B cell (primary cell): ENCODE measurements around the gene FXYD3. TPM values are rescaled to one million over a fixed set of nuclear protein-coding genes. Genes with fewer than 3 reads are reported as not detected.

Source experiments
- ATAC-seq: fragments of 200-7000 bp; cut with Tn5 transposase; one replicate; pipeline ENCODE4 v1.10.0; 2021; ENCODE audit warnings: low read depth, mild to moderate bottlenecking, moderate number of reproducible peaks, moderate library complexity
- CTCF ChIA-PET: fragments of 350-600 bp; sonication (Branson Sonifier 250); formaldehyde crosslinking; loops from one replicate; lab custom pipeline; 2021; ENCODE audit warnings: antibody characterized with exemption, inconsistent platforms; lab: Charles Lee
- POLR2A ChIA-PET: fragments of 350-600 bp; sonication (Branson Sonifier 250); formaldehyde crosslinking; loops from one replicate; lab custom pipeline; 2021; ENCODE audit warnings: antibody characterized with exemption; lab: Charles Lee
- DNase-seq: peaks from one replicate; pipeline ENCODE4 v3.0.0; 2013
- H2AFZ ChIP-seq: 2 replicates; pipeline ENCODE4 v1.6.1; 2012; ENCODE audit warnings: mild to moderate bottlenecking, low read depth, low read length; ENCODE audit not compliant: insufficient read depth, poor library complexity, severe bottlenecking
- H3K27ac ChIP-seq, 2 donors: 1 replicate in 1 of 2; 2 replicates in 1 of 2; pipeline ENCODE4 v1.5.1; 2012 to 2013; ENCODE audit warnings: low read length in 2 of 2, mild to moderate bottlenecking in 2 of 2, moderate library complexity in 1 of 2
- H3K27me3 ChIP-seq, 4 experiments: fragments of 200-600 bp in 1 of 4; sonication (generic) in 1 of 4; replicated peaks in 1 of 4; 1 replicate in 2 of 4; 2 replicates in 2 of 4; pipeline versions ENCODE4 v1.6.1 to v1.7.0; 2013 to 2016; ENCODE audit warnings: low read length in 3 of 4, mild to moderate bottlenecking in 2 of 4, mixed read lengths in 1 of 4, moderate library complexity in 1 of 4; ENCODE audit not compliant: insufficient read depth in 4 of 4, control insufficient read depth in 3 of 4; ENCODE audit errors: control extremely low read depth in 1 of 4
- H3K36me3 ChIP-seq, 2 experiments: replicated peaks in 1 of 2; 1 replicate in 1 of 2; 2 replicates in 1 of 2; pipeline versions ENCODE4 v1.6.1 to v1.7.1; 2013; ENCODE audit warnings: low read length in 1 of 2; ENCODE audit not compliant: insufficient read depth in 2 of 2, control insufficient read depth in 1 of 2; ENCODE audit errors: control extremely low read depth in 1 of 2, extremely low read depth in 1 of 2
- H3K4me1 ChIP-seq, 2 donors: fragments of 200-600 bp in 1 of 2; sonication (generic) in 1 of 2; 1 replicate in 1 of 2; 2 replicates in 1 of 2; pipeline versions ENCODE4 v1.5.1 to v1.6.1; 2013 to 2017; ENCODE audit warnings: low read length in 2 of 2; ENCODE audit not compliant: control insufficient read depth in 2 of 2, insufficient read depth in 2 of 2
- H3K4me2 ChIP-seq: replicated peaks from 2 replicates; pipeline ENCODE3; 2012; ENCODE audit warnings: mild to moderate bottlenecking, low read depth, low read length; ENCODE audit not compliant: poor library complexity, severe bottlenecking
- H3K4me3 ChIP-seq, 5 experiments: fragments of 200-600 bp in 1 of 5; sonication (generic) in 1 of 5; 1 replicate in 3 of 5; 2 replicates in 2 of 5; pipeline versions ENCODE4 v1.5.1 to v1.7.0; 2011 to 2016; ENCODE audit warnings: low read length in 4 of 5, mild to moderate bottlenecking in 4 of 5, low read depth in 2 of 5, control low read depth in 1 of 5, moderate library complexity in 1 of 5; ENCODE audit not compliant: insufficient read depth in 1 of 5; ENCODE audit errors: control extremely low read depth in 1 of 5, extremely low read depth in 1 of 5
- H3K79me2 ChIP-seq: fragments of 200-600 bp; sonication (generic); one replicate; pipeline ENCODE4 v1.6.0; 2016; ENCODE audit warnings: low read length; ENCODE audit not compliant: control insufficient read depth, insufficient read depth
- H3K9ac ChIP-seq: fragments of 200-600 bp; sonication (generic); 2 replicates; pipeline ENCODE4 v1.6.1; 2017; ENCODE audit warnings: mild to moderate bottlenecking, low read length, moderate library complexity
- H3K9me3 ChIP-seq, 3 donors: one replicate each; pipeline versions ENCODE4 v1.6.1 to v1.7.1; 2013; ENCODE audit warnings: low read length in 2 of 3; ENCODE audit not compliant: control insufficient read depth in 2 of 3, insufficient read depth in 1 of 3; ENCODE audit errors: control extremely low read depth in 1 of 3
- H4K20me1 ChIP-seq: 2 replicates; pipeline ENCODE4 v1.6.0; 2012; ENCODE audit warnings: mild to moderate bottlenecking, low read length; ENCODE audit not compliant: insufficient read depth, control insufficient read depth, poor library complexity, severe bottlenecking
- H3K27ac Mint-ChIP-seq: one replicate; pipeline ENCODE4 v1.8.0; 2021; ENCODE audit warnings: mixed read lengths
- H3K27me3 Mint-ChIP-seq: one replicate; pipeline ENCODE4 v1.8.0; 2021; ENCODE audit warnings: mixed read lengths
- H3K4me1 Mint-ChIP-seq: one replicate; pipeline ENCODE4 v1.8.0; 2021; ENCODE audit warnings: mixed read lengths
- H3K4me3 Mint-ChIP-seq: one replicate; pipeline ENCODE4 v1.8.0; 2021; ENCODE audit warnings: mixed read lengths
- H3K9me3 Mint-ChIP-seq: one replicate; pipeline ENCODE4 v1.8.0; 2022; ENCODE audit warnings: mixed read lengths; ENCODE audit not compliant: insufficient read depth
- EZH2 ChIP-seq: IDR thresholded peaks from 2 replicates; pipeline ENCODE4 v1.6.1; 2012; ENCODE audit warnings: borderline replicate concordance, low read depth, mild to moderate bottlenecking, moderate library complexity, low read length; ENCODE audit not compliant: insufficient read depth, poor library complexity, severe bottlenecking
- WGBS: methylation state at CpG from one replicate; pipeline ENCODE4 v1.1.5; 2013; ENCODE audit warnings: missing lambda C conversion rate; ENCODE audit not compliant: insufficient coverage; 5-methylcytosine and 5-hydroxymethylcytosine counted together
- intact Hi-C: fragments of 100-400 bp; cut with micrococcal nuclease; formaldehyde crosslinking; loops from one replicate; pipeline ENCODE4 v1.10.0; 2022
- polyA plus RNA-seq: library from polyadenylated mRNA; depleted of rRNA; stranded (reverse); fragments of >200 nt; gene quantifications from 2 replicates; pipeline ENCODE4 v1.2.3, GENCODE V29; 2012
- total RNA-seq, 2 donors: library from RNA; stranded (reverse); fragments of 120-200 nt in 1 of 2; gene quantifications; 1 replicate in 1 of 2; 2 replicates in 1 of 2; pipeline versions ENCODE4 v1.2.3 to v1.2.4, GENCODE V29; 2013 to 2022
- TF ChIP-seq, protein P1 (sequence below): fragments of 200-600 bp; IDR thresholded peaks from one replicate; pipeline ENCODE4 v1.8.0; 2022; ENCODE audit warnings: antibody characterized with exemption, mild to moderate bottlenecking

FXYD3 gene
- total and polyA plus RNA-seq, 2 donors (not counting 1 experiment from before 2014, with no cell fraction given): not detected

DNA sequence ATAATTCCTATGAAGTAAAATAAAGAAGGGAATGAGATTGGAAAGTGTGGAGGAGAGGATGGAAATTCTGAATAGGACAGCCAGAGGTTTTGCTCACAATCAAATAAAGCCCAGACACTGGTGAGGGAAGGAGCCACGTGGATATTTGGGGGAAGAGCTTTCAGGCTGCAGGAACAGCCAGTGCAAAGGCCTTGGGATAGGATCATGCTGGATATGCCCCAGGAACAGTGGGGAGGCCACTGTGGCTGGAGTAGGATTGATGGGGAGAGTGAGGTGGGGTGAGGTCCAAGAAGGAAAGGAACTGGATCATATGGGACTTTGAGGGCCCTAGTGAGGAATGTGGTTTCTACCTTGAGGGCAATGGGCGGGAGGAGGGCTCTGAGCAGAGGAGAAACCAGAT lies 34.8 kb downstream of the FXYD3 start:
- 97% methylated on average over 2 of the region's 2 CpGs for WGBS
- ATAC-seq: no peak

More for the DNA sequence above, 34.8 kb downstream of the FXYD3 start:
- no peak overlapping the region for H3K27ac Mint-ChIP-seq
- Histone ChIP-seq H3K4me1 (peaks cover 6 to 12% of the 10 kb centered on the region in 2 donors), H4K20me1 (peaks cover 4% of the 10 kb centered on the region), H3K4me3 (no peak overlapping the region), H3K27me3 (peaks cover 0 to 3% (median 0%) of the 10 kb centered on the region in 4 experiments), H3K9me3 (no peaks in the 10 kb centered on the region), H3K36me3 (no peaks in the 10 kb centered on the region), H3K9ac (no peak overlapping the region), H3K4me2 (no peak overlapping the region), H3K79me2 (peaks cover 24% of the 10 kb centered on the region), H2AFZ (no peak overlapping the region), H3K27ac (no peak overlapping the region)
- CTCF ChIA-PET: interaction anchor here (1.7 to 6.6 kb wide), 2 partner anchors 8 to 14 kb away, joined by 3 to 77 read pairs; partner anchors contain the start of gene FXYD7
- peaks cover 25% of the 10 kb centered on the region for H3K4me1 Mint-ChIP-seq
- POLR2A ChIA-PET: no interaction called here
- intact Hi-C loops: loop anchor here (10.0 kb wide), 1 partner anchor 314 kb away; no protein-coding TSS in a partner anchor
- no peaks in the 10 kb centered on the region for H3K27me3 Mint-ChIP-seq
- TF ChIP-seq, protein P1, sequence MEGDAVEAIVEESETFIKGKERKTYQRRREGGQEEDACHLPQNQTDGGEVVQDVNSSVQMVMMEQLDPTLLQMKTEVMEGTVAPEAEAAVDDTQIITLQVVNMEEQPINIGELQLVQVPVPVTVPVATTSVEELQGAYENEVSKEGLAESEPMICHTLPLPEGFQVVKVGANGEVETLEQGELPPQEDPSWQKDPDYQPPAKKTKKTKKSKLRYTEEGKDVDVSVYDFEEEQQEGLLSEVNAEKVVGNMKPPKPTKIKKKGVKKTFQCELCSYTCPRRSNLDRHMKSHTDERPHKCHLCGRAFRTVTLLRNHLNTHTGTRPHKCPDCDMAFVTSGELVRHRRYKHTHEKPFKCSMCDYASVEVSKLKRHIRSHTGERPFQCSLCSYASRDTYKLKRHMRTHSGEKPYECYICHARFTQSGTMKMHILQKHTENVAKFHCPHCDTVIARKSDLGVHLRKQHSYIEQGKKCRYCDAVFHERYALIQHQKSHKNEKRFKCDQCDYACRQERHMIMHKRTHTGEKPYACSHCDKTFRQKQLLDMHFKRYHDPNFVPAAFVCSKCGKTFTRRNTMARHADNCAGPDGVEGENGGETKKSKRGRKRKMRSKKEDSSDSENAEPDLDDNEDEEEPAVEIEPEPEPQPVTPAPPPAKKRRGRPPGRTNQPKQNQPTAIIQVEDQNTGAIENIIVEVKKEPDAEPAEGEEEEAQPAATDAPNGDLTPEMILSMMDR: no peak
- TF ChIP-seq EZH2: no peak
- no peak for DNase-seq
- H3K4me3 Mint-ChIP-seq: no peak overlapping the region
- no peaks in the 10 kb centered on the region for H3K9me3 Mint-ChIP-seq
